Suprapubic skin (tissue), 4 donors: ENCODE measurements around the gene FBXO30.

Experiments
- CTCF ChIP-seq, 2 donors: fragments of 200-600 bp in 1 of 2; fragments of 450-650 bp in 1 of 2; sonication (generic) in 1 of 2; IDR thresholded peaks; one replicate each; pipeline ENCODE4 v1.5.1; 2016 to 2019; ENCODE audit warnings: antibody characterized with exemption in 2 of 2, mild to moderate bottlenecking in 1 of 2, moderate library complexity in 1 of 2
- EP300 ChIP-seq: sonication (generic); formaldehyde crosslinking; IDR thresholded peaks from one replicate; pipeline ENCODE4 v1.6.1; 2017; ENCODE audit warnings: antibody characterized with exemption
- POLR2AphosphoS5 ChIP-seq, 3 donors: sonication (generic); formaldehyde crosslinking; IDR thresholded peaks; one replicate each; pipeline ENCODE4 v1.6.1; 2017; ENCODE audit warnings: antibody characterized with exemption in 3 of 3

GRCh38 chr6:145836772-145837171 is 22.2 kb upstream of the FBXO30 start:
- TF ChIP-seq CTCF (IDR thresholded peaks at IDR 0.05) = no peak
- no peak for TF ChIP-seq EP300
- no peak for TF ChIP-seq POLR2AphosphoS5 (IDR thresholded peaks at IDR 0.05)
